Measurements from ENCODE around the gene GJA9.
A peak's percentile ranks its signal among the peaks of the same experiment; 100 is the strongest.
"Not testable (repeated sequence)": the region's sequence is repeated elsewhere in the genome, so short reads cannot be mapped to it uniquely, and the experiment has no call there.

Gene GJA9

GRCh38 chr1:38839363-38839762 lies 42.0 kb downstream of the GJA9 start:
- no peak overlapping the region for H3K4me3 ChIP-seq (ENCODE audit: insufficient read length, low read depth)
- H3K36me3 ChIP-seq (ENCODE audit: insufficient read depth, insufficient read length, low read length), result peaks cover 43% of the 10 kb centered on the region
- H3K9ac ChIP-seq (ENCODE audit: insufficient read length, low read depth), result no peak overlapping the region
- H3K4me1 ChIP-seq (ENCODE audit: insufficient read depth, insufficient read length), result no peaks in the 10 kb centered on the region
- no peaks in the 10 kb centered on the region for H3K9me3 ChIP-seq (ENCODE audit: insufficient read depth, low read length)
- no peak for DNase-seq (ENCODE audit: low read depth, low spot score)
- H3K27me3 ChIP-seq (ENCODE audit: insufficient read depth, insufficient read length), result no peaks in the 10 kb centered on the region
- TF ChIP-seq YY1 (IDR thresholded peaks at IDR 0.05; ENCODE audit: insufficient read depth, insufficient read length), result no peak
- no peak for TF ChIP-seq SUZ12 (IDR thresholded peaks at IDR 0.05; ENCODE audit: extremely low read depth, insufficient read depth, insufficient read length)
- no peak for TF ChIP-seq ZNF274 (IDR thresholded peaks at IDR 0.05; ENCODE audit: low read depth, low read length)

- H3K27me3 ChIP-seq (ENCODE audit: insufficient read depth, insufficient read length); DNase-seq (ENCODE audit: low read depth, low spot score); H3K9me3 ChIP-seq (ENCODE audit: insufficient read depth, low read length); H3K4me1 ChIP-seq (ENCODE audit: insufficient read depth, insufficient read length); H3K4me3 ChIP-seq (ENCODE audit: insufficient read length, low read depth); H3K9ac ChIP-seq (ENCODE audit: insufficient read length, low read depth): not testable (repeated sequence)
- H3K36me3 ChIP-seq (ENCODE audit: insufficient read depth, insufficient read length, low read length), result peaks cover 29% of the 10 kb centered on the region
These were observed 45.1 kb downstream of the GJA9 start for GRCh38 chr1:38836316-38836715.

DNA sequence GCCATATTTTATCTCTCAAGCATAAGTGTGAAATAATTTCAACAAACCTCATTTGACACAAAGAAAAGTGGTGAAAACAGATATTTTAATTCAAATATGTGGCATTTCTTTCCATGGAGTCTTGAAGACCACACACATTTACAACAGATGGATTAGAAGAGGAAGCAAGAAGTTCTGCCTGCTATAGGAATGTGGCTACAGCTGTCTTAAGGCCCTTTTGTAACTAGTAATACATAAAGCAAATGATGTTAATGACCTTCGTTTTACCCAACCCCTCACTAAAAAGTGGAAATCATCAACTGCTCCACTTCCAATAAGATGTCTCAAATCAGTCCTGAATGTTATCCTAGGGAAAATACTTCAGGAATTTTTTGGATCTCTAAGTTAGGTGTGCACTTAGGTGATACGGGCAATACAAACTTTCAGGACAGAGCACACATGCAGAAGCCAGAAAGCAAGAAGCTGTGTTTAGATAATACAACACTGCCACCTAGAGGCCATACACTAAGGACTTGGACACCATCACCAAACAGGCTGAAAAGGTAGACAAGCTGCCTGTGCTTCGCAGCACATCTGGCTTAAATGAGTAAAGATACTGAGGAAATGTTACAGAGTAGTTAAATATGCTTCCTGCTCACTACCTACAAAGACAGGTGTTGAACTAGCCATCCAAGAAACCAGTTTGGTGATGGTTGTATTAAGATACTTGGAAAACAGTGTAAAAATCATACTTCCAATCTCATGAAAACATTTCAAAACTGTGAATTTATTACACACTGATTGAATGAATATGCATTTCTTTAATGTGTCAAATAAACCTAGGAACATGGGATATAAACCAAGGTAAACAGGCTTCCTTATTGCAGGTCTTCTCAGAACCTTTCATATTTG lies 46.2 kb downstream of the GJA9 start:
- no peak overlapping the region for H3K9ac ChIP-seq (ENCODE audit: insufficient read length, low read depth)
- TF ChIP-seq YY1 (IDR thresholded peaks at IDR 0.05; ENCODE audit: insufficient read depth, insufficient read length), result no peak
- no peaks in the 10 kb centered on the region for H3K4me1 ChIP-seq (ENCODE audit: insufficient read depth, insufficient read length)
- no peaks in the 10 kb centered on the region for H3K27me3 ChIP-seq (ENCODE audit: insufficient read depth, insufficient read length)
- peaks cover 21% of the 10 kb centered on the region for H3K36me3 ChIP-seq (ENCODE audit: insufficient read depth, insufficient read length, low read length)
- peak; percentile 92 for DNase-seq (ENCODE audit: low read depth, low spot score)
- H3K9me3 ChIP-seq (ENCODE audit: insufficient read depth, low read length), result no peaks in the 10 kb centered on the region
- no peak overlapping the region for H3K4me3 ChIP-seq (ENCODE audit: insufficient read length, low read depth)

GRCh38 chr1:38834221-38834782 lies 47.1 kb downstream of the GJA9 start:
- DNase-seq (ENCODE audit: low read depth, low spot score), result no peak
- Histone ChIP-seq H3K4me3 (ENCODE audit: insufficient read length, low read depth) (no peak overlapping the region), H3K27me3 (ENCODE audit: insufficient read depth, insufficient read length) (no peaks in the 10 kb centered on the region), H3K4me1 (ENCODE audit: insufficient read depth, insufficient read length) (no peaks in the 10 kb centered on the region), H3K9me3 (ENCODE audit: insufficient read depth, low read length) (no peaks in the 10 kb centered on the region), H3K36me3 (ENCODE audit: insufficient read depth, insufficient read length, low read length) (peaks cover 17% of the 10 kb centered on the region), H3K9ac (ENCODE audit: insufficient read length, low read depth) (no peak overlapping the region)
- no peak for TF ChIP-seq YY1 (IDR thresholded peaks at IDR 0.05; ENCODE audit: insufficient read depth, insufficient read length)
- no peak for TF ChIP-seq ZNF274 (IDR thresholded peaks at IDR 0.05; ENCODE audit: low read depth, low read length)
- no peak for TF ChIP-seq SUZ12 (IDR thresholded peaks at IDR 0.05; ENCODE audit: extremely low read depth, insufficient read depth, insufficient read length)

- Histone ChIP-seq H3K4me1 (ENCODE audit: insufficient read depth, insufficient read length) (no peaks in the 10 kb centered on the region), H3K4me3 (ENCODE audit: insufficient read length, low read depth) (no peak overlapping the region), H3K9me3 (ENCODE audit: insufficient read depth, low read length) (no peaks in the 10 kb centered on the region), H3K36me3 (ENCODE audit: insufficient read depth, insufficient read length, low read length) (peaks cover 5% of the 10 kb centered on the region), H3K9ac (ENCODE audit: insufficient read length, low read depth) (no peak overlapping the region), H3K27me3 (ENCODE audit: insufficient read depth, insufficient read length) (no peaks in the 10 kb centered on the region)
- DNase-seq (ENCODE audit: low read depth, low spot score), result no peak
- no peak for TF ChIP-seq YY1 (IDR thresholded peaks at IDR 0.05; ENCODE audit: insufficient read depth, insufficient read length)
- no peak for TF ChIP-seq ZNF274 (IDR thresholded peaks at IDR 0.05; ENCODE audit: low read depth, low read length)
- no peak for TF ChIP-seq SUZ12 (IDR thresholded peaks at IDR 0.05; ENCODE audit: extremely low read depth, insufficient read depth, insufficient read length)
These were observed 48.2 kb downstream of the GJA9 start for GRCh38 chr1:38833146-38833545.

GRCh38 chr1:38832370-38832734 lies 49.0 kb downstream of the GJA9 start:
- no peaks in the 10 kb centered on the region for H3K27me3 ChIP-seq (ENCODE audit: insufficient read depth, insufficient read length)
- TF ChIP-seq YY1 (IDR thresholded peaks at IDR 0.05; ENCODE audit: insufficient read depth, insufficient read length), result no peak
- TF ChIP-seq SUZ12 (IDR thresholded peaks at IDR 0.05; ENCODE audit: extremely low read depth, insufficient read depth, insufficient read length), result no peak
- no peaks in the 10 kb centered on the region for H3K36me3 ChIP-seq (ENCODE audit: insufficient read depth, insufficient read length, low read length)
- no peaks in the 10 kb centered on the region for H3K4me1 ChIP-seq (ENCODE audit: insufficient read depth, insufficient read length)
- no peak overlapping the region for H3K4me3 ChIP-seq (ENCODE audit: insufficient read length, low read depth)
- H3K9me3 ChIP-seq (ENCODE audit: insufficient read depth, low read length), result no peaks in the 10 kb centered on the region
- no peak overlapping the region for H3K9ac ChIP-seq (ENCODE audit: insufficient read length, low read depth)
- no peak for DNase-seq (ENCODE audit: low read depth, low spot score)

- no peak overlapping the region for H3K4me3 ChIP-seq (ENCODE audit: insufficient read length, low read depth)
- TF ChIP-seq ZNF274 (IDR thresholded peaks at IDR 0.05; ENCODE audit: low read depth, low read length) (no peak), SUZ12 (IDR thresholded peaks at IDR 0.05; ENCODE audit: extremely low read depth, insufficient read depth, insufficient read length) (no peak), YY1 (IDR thresholded peaks at IDR 0.05; ENCODE audit: insufficient read depth, insufficient read length) (no peak)
- no peak for DNase-seq (ENCODE audit: low read depth, low spot score)
- no peaks in the 10 kb centered on the region for H3K36me3 ChIP-seq (ENCODE audit: insufficient read depth, insufficient read length, low read length)
- H3K9ac ChIP-seq (ENCODE audit: insufficient read length, low read depth), result no peak overlapping the region
- H3K4me1 ChIP-seq (ENCODE audit: insufficient read depth, insufficient read length), result no peaks in the 10 kb centered on the region
- no peaks in the 10 kb centered on the region for H3K27me3 ChIP-seq (ENCODE audit: insufficient read depth, insufficient read length)
- no peaks in the 10 kb centered on the region for H3K9me3 ChIP-seq (ENCODE audit: insufficient read depth, low read length)
These were observed 49.5 kb downstream of the GJA9 start for GRCh38 chr1:38831731-38832369.

All from NT2/D1 (cell line).